ENCODE results near the gene MSI2.

MSI2 gene

DNA sequence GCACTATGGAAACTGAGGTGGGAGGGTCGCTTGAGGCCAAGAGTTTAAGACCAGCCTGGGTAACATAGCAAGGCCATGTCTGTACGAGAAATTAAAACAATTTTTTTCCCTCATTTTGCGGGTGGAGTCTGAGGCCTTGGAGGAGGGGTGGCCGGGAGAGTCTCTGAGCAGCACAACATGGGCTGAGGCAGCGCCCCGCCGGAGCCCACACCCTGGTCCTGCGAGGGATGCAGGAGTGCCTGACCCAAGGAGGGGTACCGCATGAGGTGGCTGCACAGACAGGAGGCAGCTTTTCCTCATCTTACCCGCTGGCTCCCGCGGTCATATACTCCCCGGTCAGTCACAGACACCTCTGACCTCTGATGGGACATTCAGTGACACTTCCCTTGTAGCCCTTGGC lies 67.7 kb downstream of the MSI2 start:
- DNase-seq: no peak

DNA sequence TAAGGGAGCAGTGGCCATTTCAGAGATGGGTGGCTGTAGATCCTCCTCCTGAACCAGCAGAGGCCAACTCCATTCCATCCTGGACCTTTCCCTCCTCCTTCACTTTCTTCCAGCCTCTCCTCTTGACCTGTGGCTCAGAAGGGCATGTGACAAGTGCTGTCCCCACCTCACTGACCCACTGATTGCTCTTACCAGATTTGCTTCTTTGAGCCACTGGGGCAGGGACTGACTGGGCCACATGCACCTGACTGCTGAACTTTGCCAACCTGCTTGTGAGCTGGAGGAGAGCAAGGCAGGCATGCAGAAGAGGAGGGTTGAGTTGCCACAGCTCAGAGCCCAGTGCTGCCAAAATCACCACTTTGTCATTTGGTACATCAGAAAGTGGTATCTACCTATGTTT lies 68.3 kb downstream of the MSI2 start:
- no peak for DNase-seq

DNA sequence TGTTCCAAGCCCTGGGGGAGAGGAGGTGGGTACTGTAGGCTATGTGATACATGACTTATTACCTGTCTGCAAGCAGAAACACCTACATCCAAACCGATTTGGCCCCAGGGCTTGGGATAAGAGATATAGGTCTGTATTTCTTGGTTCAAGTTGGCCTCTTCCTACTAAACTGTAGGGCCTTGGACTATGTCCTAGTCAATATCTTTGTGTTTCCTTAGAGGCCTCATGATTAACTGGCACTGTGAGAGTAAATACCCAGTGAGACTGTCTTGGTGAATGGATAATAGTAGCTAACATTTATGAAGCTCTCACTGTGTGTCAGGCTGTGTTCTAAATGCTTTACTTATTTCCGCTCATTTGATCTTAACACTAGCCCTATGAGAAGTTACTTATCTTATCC lies 70.0 kb downstream of the MSI2 start:
- DNase-seq: no peak

DNA sequence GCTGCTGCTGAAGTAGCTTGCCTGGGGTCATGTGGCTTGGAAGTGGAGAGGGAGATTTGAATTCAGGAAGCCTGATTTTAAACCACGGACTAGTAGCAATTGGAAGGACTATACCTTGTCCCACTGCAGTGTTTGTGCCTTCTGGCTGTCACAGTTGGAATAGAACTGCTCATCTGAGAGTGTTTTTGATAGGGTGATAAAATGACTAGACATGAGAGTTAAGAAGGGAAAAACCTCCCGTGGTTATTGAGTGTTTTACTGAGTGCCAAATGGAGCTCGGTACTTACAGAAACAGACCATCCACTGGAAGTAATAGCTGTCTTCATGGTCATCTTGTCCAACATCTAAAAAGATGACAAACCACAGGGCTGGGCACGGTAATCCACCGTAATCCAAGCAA lies 70.4 kb downstream of the MSI2 start:
- DNase-seq: no peak

DNA sequence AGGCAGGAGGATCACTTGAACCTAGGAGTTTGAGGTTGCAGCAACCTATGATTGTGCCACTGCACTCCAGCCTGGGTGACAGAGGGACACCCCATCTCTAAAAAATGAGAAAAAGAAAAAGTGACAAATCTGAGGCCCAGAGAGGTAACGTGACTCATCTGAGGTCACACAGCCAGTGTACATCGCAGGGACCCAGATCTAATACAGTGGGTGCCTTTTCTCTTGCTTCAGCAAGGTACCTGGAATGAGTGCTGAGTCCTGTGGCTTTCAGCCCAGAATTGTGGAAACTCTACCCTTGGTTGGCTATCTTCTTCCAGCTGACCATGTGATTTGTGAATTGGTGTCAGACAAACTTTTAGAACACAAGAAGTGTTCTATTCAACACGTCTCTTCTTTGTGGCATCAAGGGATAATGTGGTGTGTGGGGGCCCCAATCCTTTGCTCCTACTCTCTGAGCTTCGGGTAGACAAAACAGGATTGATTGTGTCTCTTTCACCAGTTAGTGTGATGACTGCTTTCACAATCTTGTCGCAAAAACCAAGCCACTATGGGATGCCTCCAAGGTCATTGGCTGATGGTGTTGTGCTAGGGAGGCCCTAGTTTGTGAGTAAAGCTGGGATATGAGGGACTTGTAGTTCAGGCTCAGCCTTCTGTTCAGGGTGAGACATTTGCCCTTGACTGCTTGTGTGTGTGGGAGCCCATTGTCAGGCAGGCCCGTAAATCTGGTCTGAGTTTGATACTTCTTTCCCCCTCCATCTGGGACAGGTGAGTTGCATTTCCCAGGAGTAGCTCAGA lies 71.0 kb downstream of the MSI2 start:
- DNase-seq: no peak

DNA sequence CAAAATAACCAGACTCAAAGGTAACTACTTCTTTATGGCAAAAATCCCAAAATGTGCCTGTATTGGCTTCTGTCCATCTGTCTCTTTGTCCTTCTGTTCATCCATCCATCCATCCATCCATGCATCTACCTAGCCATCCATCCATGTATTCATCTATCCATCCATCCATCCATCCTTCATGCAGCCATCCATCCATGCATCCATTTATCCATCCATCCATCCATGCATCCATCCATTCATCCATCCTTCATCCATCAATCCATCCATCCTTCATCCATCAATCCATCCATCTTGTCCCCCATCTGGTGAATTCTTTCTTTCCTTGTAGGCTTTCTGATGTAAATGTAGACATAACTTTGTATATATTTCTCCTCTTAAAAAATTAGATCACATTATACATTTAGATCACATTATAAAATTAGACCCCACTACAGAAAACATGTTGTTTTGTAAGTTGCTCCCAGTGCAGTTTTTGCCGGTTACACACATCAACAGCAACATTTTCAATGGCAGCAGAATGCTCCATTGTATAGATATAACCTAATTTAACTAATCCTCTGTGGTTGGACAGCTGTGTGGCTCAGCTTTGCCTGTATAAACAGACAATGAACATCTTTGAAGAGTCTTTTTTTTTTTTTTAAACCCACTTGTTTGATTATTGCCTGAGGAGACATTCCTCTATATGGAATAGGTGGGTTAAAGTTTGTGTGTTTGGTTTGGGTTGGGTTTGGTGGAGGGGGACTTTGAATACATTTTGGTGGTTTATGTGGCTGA lies 72.0 kb downstream of the MSI2 start:
- DNase-seq: no peak

DNA sequence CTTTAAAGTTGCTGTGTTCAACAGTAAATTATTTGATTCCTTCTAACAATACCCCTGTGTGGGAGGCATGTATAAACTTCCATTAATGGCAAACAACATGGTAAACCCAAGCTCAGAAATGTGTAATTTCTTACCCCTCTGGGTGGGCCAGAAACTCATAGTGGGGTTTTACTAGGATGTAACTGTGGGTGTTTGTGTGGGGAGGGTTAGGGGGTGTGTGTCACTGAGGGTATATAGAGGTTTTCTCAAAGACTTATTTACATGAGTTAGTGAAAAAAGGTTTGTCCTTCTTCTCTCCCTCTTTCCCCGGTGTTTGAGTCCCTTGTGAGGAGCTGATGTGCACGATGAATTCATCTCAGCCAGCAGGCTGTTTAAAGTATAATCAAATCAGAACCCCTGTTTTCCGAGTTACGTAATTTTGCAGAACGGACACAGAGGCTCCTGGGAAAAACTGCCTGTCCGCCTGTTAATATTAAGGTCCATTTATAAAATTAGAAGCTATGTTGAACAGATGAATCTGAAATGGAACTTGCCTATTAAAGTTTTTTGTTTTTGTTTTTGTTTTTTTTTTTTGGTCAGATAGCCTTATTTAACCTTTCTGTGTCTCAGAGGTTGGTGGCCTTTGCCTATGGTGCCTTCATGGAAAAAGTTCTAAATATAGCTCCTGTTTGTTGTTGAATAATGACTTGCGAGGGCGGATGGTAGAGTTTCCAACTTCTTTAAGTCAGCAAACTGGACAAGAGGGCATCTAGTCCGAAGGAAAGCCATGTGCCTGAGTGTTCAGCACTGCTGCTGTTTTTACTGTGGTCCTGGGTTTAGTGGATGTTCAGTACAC lies 73.3 kb downstream of the MSI2 start:
- no peak for DNase-seq

DNA sequence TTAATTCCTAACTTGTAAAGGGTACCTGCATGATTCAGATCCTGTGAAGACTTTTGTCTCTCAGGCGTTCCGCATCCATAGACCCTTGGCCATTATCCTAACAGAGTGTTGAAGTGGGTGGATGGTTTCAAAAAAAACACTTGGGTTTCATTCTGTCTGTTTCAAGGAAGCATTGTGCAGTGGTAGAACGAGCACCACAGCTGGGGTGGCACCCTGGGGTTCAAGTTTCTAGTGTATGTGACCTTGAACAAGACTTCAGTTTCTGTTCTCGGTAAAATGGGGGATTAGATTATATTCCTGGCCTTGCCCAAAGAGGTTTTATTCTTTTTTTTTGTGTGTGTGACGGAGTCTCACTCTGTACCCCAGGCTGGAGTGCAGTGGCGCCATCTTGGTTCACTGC lies 74.3 kb downstream of the MSI2 start:
- DNase-seq: no peak

DNA sequence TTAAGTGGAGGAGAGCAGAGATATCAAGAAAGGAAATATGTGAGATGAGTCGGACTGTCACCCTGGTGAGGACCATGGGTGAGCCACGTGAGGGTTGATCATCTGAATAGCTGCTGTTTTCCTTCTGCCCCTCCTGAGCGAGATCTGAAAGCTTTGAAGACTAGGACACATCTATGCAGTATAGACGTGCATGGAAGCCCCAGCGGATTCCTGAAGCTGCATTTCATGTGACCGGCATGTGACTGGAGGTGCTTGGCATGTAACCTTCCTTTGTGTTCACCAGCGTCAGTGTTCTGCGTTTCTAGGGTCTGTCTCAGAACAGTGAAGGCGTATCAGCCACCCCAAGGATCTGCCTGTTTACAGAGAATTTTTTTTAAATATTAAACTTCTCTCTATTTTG lies 75.1 kb downstream of the MSI2 start:
- DNase-seq: no peak

DNA sequence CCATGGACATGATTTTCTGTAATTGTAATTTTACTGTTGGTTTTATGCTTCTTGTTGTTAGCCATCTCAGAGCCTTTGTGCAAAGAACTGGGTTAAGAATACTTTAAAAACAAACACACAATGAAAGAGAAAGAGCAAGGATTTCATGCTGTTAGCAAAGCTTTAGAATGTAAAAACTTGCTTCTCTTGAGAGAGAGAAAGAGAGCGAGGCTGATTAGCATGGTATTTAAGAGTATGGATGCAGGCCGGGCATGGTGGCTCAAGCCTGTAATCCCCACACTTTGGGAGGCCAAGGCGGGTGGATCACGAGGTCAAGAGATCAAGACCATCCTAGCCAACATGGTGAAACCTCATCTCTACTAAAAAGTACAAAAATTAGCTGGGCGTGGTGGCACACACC lies 76.2 kb downstream of the MSI2 start:
- no peak for DNase-seq

DNA sequence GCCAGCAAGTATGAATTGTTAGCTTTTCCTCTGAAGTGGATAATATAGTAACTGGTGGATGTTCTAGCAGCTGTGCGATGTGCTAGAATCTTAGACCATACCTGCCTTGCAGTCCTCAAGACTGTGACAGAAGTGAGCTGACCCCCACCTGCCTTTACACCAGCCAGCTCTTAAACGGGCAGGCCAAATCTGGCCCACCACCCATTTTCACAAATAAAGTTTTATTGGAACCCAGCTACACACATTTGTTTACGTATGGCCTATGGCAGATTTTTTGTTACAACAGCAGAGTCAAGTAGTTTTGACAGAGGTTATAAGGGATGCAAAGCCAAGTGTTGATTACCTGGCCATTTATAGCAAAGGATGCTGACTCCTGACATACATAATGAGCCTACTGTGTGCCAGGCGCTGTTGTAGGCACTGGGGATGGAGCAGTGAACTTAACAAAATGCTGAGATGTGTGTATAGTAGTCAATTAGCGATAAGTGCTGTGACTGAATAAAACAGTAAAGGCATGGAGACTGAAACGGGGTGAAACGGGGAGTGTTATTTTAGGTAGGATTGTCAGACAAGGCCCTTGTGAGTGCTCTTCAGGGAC lies 79.0 kb downstream of the MSI2 start:
- no peak for DNase-seq

DNA sequence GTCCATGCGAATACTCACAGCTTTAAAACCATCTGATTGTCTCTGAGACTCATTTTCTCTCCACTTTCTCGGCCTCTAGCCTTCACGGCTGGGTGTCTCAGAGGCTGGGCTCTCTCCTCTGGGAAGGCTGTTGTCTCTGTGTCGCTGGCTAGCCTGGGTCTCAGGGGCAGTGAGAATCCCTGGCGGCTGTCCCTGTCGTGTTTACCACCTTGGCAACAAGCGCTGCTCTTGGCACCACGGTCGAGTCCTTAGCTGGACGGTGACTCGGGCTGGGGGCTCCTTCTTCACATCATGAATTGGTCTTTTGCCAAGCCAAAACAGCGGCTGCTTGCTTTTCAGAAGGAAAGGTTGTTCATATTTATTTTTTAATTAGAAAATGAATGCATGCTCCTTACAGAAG lies 81.1 kb downstream of the MSI2 start:
- DNase-seq: no peak

DNA sequence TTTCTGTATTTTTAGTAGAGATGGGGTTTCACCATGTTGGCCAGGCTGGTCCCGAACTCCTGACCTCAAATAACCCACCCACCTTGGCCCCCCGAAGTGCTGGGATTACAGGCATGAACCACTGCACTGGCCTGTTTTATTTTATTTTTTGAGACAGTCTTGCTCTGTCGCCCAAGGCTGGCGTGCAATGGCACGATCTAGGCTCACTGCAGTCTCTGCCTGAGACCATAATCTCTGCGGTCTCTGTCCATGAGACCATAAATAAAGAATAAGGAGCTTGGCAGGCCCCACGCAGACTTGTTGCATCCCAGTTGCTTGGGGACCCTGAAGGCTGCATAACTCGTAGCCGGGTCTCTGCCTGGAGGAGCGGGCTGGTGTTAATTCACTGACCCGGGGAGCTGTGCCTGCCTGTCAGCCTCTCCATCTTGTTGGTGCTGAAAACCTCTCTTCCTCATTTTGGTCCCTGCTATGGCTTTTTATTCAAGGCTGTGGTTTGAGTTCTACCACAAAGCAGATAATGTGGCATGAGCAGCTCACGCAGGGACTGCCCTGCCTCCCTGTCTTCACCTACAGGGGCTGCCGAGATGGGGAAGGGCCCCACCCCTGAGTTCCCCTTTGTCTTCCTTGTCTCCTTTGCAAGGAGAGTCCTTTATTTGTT lies 82.1 kb downstream of the MSI2 start:
- no peak for DNase-seq

DNA sequence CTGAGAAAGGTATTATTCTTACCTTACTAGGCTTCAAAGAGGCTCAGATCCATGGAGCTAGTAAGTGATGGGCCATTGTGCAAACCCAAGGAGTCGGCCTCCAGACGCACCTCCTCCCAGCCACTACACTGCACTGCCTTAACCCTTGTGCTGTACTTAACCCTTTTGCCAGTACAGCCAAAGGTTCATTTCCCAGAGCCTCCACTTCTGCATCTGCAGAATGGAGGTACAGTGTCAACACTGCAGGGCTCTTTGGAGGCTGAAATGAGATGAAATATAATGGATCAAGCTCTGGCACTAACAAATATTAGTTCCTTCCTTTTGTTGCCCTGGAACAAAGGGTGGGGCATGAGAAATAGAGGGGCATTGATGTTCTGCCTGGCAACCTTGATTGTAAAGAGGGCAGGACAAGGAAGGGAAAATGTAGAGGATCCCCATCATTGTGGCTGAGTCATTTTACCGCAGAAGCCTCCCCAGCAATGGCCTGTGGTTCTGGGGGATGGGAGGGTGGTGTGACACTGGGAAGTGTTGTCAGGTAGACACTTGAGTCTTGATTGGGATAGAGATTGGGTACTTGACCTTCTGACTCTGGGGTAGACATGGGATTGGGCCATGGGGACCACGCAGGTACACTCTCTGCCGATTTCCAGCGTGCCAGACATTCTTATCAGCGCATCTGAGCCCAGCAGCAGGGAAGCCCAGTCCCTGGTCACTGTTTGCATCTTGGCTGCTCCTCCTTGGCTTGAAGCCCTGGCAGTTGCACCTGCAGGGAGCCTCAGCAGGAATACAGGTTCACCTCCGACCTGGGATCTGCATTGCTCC lies 84.0 kb downstream of the MSI2 start:
- DNase-seq: no peak

DNA sequence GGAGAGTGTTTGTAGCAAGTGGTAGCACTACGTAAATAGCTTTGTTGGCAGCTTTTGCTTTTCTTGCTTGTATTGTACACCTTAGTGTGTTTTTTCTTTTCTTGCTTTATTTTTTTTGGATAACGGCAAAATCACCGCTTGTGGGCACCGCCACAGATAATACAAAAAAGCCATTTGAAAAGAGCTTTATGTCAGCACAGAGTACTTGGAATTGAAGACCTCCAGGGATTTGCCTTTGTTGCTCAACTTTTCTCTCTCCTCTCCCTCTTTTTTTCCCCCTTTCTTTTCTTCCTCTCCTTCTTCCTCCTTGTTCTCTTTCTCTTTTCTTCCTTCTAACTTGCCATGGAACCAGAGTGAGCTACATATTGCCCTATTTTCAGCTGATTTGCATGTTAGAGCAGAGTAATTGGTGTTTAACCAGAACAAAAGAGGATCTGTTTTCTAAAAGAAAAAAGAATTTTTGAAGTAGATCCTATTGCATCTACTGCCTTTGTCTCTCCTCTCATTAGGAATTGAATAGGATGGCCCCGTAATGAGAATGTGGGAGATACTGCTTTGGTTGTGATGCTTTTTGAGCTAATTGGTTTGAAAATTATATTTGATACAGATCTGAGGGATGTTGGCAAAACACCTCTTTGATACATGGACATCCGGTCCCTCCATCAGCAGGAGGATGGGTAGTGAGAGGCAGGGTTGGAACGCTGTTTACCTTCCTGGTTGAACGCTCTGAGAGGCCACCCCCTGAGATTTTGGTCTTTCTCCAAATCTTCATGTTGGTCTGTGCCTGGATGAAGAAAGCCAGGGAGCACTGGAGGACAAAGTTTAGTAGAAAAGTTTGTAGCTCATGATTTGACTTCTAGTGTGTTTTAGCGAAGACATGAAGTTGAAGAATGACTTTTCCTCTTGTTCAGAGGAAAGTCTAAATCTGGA lies 85.6 kb downstream of the MSI2 start:
- DNase-seq: no peak

DNA sequence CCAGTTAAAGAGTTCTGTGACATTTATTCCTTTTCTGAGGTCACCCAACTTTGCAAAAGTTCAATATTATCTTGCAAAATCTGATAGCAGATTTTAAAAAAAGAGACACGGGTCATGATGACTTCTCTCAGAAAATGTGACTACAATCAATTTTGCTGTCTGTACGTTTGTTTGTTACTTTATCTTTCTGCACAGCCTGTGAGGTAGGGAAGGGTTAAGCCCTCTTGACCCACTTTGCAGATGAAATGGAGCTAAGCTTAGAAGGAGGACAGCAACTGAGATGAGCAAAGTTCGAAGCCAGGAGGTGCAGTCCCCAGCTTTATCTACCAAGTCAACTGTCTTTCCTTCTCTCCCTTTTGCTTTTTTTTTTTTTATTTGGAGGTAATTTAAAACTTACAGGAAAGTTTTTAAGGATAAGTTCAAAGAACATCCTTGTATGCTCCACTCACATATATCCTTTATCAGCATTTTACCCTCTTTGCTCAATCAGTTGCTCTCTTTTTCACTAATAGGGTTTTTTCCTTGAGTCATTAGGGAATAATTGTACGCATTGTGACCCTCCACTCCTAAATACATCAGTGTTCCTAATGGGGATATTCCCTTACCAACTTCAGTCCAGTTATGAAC lies 86.8 kb downstream of the MSI2 start:
- no peak for DNase-seq

DNA sequence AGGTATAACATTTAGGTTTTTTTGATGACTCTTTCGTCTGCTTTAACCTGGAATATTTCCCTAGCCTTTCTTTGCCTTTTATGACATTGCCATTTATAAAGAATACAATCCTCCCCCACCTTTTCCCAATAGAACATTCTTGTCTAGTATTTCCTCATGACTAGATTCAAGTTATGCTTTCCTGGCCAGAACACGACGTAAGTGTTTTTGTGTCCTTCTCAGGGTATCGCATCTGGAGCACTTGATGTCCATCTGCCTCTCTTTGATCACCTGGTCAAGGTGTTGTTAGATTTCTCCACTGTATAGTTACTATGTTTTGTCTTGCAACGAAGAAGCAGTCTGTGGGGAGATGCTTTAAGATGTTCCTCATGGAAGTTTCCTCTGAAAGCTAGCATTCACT lies 87.4 kb downstream of the MSI2 start:
- no peak for DNase-seq

DNA sequence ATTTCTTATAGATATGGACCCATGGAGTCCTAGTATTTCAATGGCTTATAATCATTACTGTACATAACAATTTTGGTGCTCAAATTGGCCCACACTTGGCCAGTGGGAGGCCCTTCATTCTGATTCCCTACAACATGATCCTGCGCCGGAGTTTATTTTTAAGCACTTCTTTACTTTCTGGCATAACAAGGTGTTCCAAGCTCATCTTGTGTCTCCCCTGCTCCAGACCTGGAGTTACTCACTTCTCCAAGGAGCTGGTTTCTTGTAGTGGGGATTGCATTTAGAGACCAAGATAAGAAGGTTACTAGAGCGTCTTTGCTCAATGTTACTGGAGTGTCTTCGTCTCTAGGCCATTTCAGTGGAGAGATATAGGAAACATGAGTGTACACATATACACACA lies 87.9 kb downstream of the MSI2 start:
- DNase-seq: no peak

DNA sequence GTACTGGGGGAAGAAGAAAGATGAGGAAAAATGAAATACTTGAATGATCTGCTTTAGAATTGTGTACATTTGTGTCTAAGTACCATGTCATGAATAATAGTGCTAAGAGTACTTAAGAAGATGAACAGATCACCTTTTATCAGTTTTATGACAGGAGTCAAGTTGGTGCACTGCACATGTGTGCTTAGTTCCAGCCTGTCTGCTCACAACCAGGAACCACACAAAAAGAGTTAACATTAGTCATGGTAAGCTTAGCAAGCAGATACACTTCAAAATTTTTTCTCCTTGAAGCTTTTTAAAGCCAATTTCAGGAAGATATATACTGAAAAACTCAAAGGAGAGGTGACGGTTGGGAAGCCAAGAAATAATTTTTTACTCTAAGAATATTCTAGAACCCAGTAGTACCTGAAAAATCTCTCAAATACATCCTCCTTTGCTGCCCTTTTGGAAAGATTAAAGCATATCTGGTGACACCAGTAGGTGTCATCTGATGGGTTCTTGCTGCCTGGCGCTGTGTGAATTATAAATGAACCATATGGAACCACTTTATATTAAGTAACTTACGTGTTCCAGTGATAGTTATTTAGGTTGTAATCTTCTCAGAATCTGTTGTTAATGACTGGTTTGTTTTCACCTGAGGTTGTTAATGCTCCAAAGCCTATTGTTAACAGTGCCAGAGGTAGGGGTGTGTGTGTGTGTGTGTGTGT lies 93.4 kb downstream of the MSI2 start:
- no peak for DNase-seq

DNA sequence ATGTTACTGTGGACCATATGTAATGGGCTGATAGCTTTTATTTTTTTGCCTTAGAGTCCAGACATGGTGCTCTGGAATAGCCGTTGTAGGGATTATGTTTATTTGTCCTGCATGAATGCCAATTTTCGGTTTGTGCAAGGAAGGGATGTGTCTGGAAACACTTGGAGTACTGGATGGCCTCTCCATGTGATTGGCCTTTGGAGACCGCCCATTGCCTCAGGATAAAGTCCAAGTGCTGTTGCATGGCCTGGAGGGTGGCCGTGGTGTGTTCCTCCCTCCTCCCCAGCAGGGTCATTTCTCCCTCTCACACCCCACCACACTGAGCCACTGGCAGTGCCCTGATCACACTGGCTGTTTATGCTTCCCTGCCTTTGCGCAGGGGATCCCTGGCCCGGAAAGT lies 93.9 kb downstream of the MSI2 start:
- DNase-seq: no peak

Measured in amniotic stem cell (primary cell).